Measurements from ENCODE around the gene PSMD9.
"Not testable (repeated sequence)": the region's sequence is repeated elsewhere in the genome, so short reads cannot be mapped to it uniquely, and the experiment has no call there.

Gene PSMD9

GRCh38 chr12:121926874-121927706 lies 38.5 kb downstream of the PSMD9 start:
- no peaks in the 10 kb centered on the region for H3K27me3 ChIP-seq (ENCODE audit: insufficient read depth, low read length)
- H3K4me3 ChIP-seq (ENCODE audit: low read depth, low read length, poor library complexity, severe bottlenecking), result no peak overlapping the region
- H3K79me2 ChIP-seq (ENCODE audit: insufficient read depth, low read length), result no peaks in the 10 kb centered on the region
- H3K4me2 ChIP-seq (ENCODE audit: low read length), result peak overlapping the region; percentile 18; the same call in 1 of the 2 replicates
- H3K9ac ChIP-seq (ENCODE audit: low read length), result no peak overlapping the region; the same call in 1 of the 2 replicates
- TF ChIP-seq EZH2 (IDR thresholded peaks at IDR 0.05; ENCODE audit: borderline replicate concordance, low read length), result no peak
- TF ChIP-seq CTCF (IDR thresholded peaks at IDR 0.05; ENCODE audit: low read length), result no peak
- H3K9me3 ChIP-seq (ENCODE audit: low read length), result no peaks in the 10 kb centered on the region
- H4K20me1 ChIP-seq (ENCODE audit: insufficient read depth, low read length), result no peaks in the 10 kb centered on the region
- peak overlapping the region; percentile 64 for H3K27ac ChIP-seq (ENCODE audit: low read depth, low read length, poor library complexity, severe bottlenecking)
- H3F3A ChIP-seq (ENCODE audit: insufficient read depth, low read length), result no peaks in the 10 kb centered on the region
- peaks cover 26% of the 10 kb centered on the region for H3K4me1 ChIP-seq (ENCODE audit: insufficient read depth, low read length, severe bottlenecking)
- H3K36me3 ChIP-seq (ENCODE audit: insufficient read depth, low read length), result no peaks in the 10 kb centered on the region
- H3K9me2 ChIP-seq (ENCODE audit: low read depth, low read length), result no peaks in the 10 kb centered on the region
- H2AFZ ChIP-seq (ENCODE audit: low read length), result no peak overlapping the region

GRCh38 chr12:121927813-121928212 lies 39.2 kb downstream of the PSMD9 start:
- no peaks in the 10 kb centered on the region for H3K79me2 ChIP-seq (ENCODE audit: insufficient read depth, low read length)
- no peaks in the 10 kb centered on the region for H4K20me1 ChIP-seq (ENCODE audit: insufficient read depth, low read length)
- no peaks in the 10 kb centered on the region for H3K36me3 ChIP-seq (ENCODE audit: insufficient read depth, low read length)
- H3K27me3 ChIP-seq (ENCODE audit: insufficient read depth, low read length), result no peaks in the 10 kb centered on the region
- peaks cover 26% of the 10 kb centered on the region for H3K4me1 ChIP-seq (ENCODE audit: insufficient read depth, low read length, severe bottlenecking)
- no peak for TF ChIP-seq EZH2 (IDR thresholded peaks at IDR 0.05; ENCODE audit: borderline replicate concordance, low read length)
- TF ChIP-seq CTCF (IDR thresholded peaks at IDR 0.05; ENCODE audit: low read length), result no peak
- no peak overlapping the region for H3K4me3 ChIP-seq (ENCODE audit: low read depth, low read length, poor library complexity, severe bottlenecking)
- H3K9ac ChIP-seq (ENCODE audit: low read length), result no peak overlapping the region; the same call in 1 of the 2 replicates
- H2AFZ ChIP-seq (ENCODE audit: low read length), result no peak overlapping the region
- peak overlapping the region; percentile 18; the same call in 1 of the 2 replicates for H3K4me2 ChIP-seq (ENCODE audit: low read length)
- no peaks in the 10 kb centered on the region for H3K9me2 ChIP-seq (ENCODE audit: low read depth, low read length)
- no peaks in the 10 kb centered on the region for H3F3A ChIP-seq (ENCODE audit: insufficient read depth, low read length)
- H3K9me3 ChIP-seq (ENCODE audit: low read length), result no peaks in the 10 kb centered on the region
- peak overlapping the region; percentile 64 for H3K27ac ChIP-seq (ENCODE audit: low read depth, low read length, poor library complexity, severe bottlenecking)

GRCh38 chr12:121929545-121929944 lies 41.0 kb downstream of the PSMD9 start:
- H3K9me3 ChIP-seq (ENCODE audit: low read length); H3K27me3 ChIP-seq (ENCODE audit: insufficient read depth, low read length); H2AFZ ChIP-seq (ENCODE audit: low read length); H4K20me1 ChIP-seq (ENCODE audit: insufficient read depth, low read length); H3K36me3 ChIP-seq (ENCODE audit: insufficient read depth, low read length); H3K4me2 ChIP-seq (ENCODE audit: low read length); H3K9ac ChIP-seq (ENCODE audit: low read length); H3K27ac ChIP-seq (ENCODE audit: low read depth, low read length, poor library complexity, severe bottlenecking); H3F3A ChIP-seq (ENCODE audit: insufficient read depth, low read length); H3K4me3 ChIP-seq (ENCODE audit: low read depth, low read length, poor library complexity, severe bottlenecking); H3K9me2 ChIP-seq (ENCODE audit: low read depth, low read length); H3K79me2 ChIP-seq (ENCODE audit: insufficient read depth, low read length): not testable (repeated sequence)
- H3K4me1 ChIP-seq (ENCODE audit: insufficient read depth, low read length, severe bottlenecking), result peaks cover 26% of the 10 kb centered on the region

- H2AFZ ChIP-seq (ENCODE audit: low read length), result no peak overlapping the region
Measured at GRCh38 chr12:121930862-121931261, 42.3 kb downstream of the PSMD9 start.

More at GRCh38 chr12:121930862-121931261, 42.3 kb downstream of the PSMD9 start:
- Histone ChIP-seq H3K4me3 (ENCODE audit: low read depth, low read length, poor library complexity, severe bottlenecking) (no peak overlapping the region), H3K9me3 (ENCODE audit: low read length) (no peaks in the 10 kb centered on the region), H3K27ac (ENCODE audit: low read depth, low read length, poor library complexity, severe bottlenecking) (no peak overlapping the region), H3K9ac (ENCODE audit: low read length) (no peak overlapping the region), H3K27me3 (ENCODE audit: insufficient read depth, low read length) (no peaks in the 10 kb centered on the region), H3K36me3 (ENCODE audit: insufficient read depth, low read length) (no peaks in the 10 kb centered on the region), H3K9me2 (ENCODE audit: low read depth, low read length) (no peaks in the 10 kb centered on the region), H3F3A (ENCODE audit: insufficient read depth, low read length) (no peaks in the 10 kb centered on the region), H4K20me1 (ENCODE audit: insufficient read depth, low read length) (no peaks in the 10 kb centered on the region), H3K79me2 (ENCODE audit: insufficient read depth, low read length) (no peaks in the 10 kb centered on the region), H3K4me1 (ENCODE audit: insufficient read depth, low read length, severe bottlenecking) (peaks cover 26% of the 10 kb centered on the region), H3K4me2 (ENCODE audit: low read length) (no peak overlapping the region)
- no peak for TF ChIP-seq CTCF (IDR thresholded peaks at IDR 0.05; ENCODE audit: low read length)
- TF ChIP-seq EZH2 (IDR thresholded peaks at IDR 0.05; ENCODE audit: borderline replicate concordance, low read length), result no peak
